IPS-18a (cell line): Measurements from ENCODE around the gene TMEM88.

Experiments
- H3K27ac ChIP-seq: one replicate; pipeline ENCODE4 v1.5.1; 2013; ENCODE audit warnings: low read length
- H3K27me3 ChIP-seq: one replicate; pipeline ENCODE4 v1.6.1; 2013; ENCODE audit warnings: mild to moderate bottlenecking, low read length; ENCODE audit not compliant: control insufficient read depth, insufficient read depth
- H3K36me3 ChIP-seq: one replicate; pipeline ENCODE4 v1.6.1; 2013; ENCODE audit warnings: low read depth, low read length; ENCODE audit not compliant: control insufficient read depth
- H3K4me1 ChIP-seq: one replicate; pipeline ENCODE4 v1.6.1; 2013; ENCODE audit warnings: low read depth, low read length; ENCODE audit not compliant: control insufficient read depth
- H3K4me3 ChIP-seq: one replicate; pipeline ENCODE4 v1.5.1; 2013; ENCODE audit warnings: low read length
- H3K9ac ChIP-seq: one replicate; pipeline ENCODE4 v1.6.1; 2013; ENCODE audit warnings: mild to moderate bottlenecking, low read length, moderate library complexity
- H3K9me3 ChIP-seq: one replicate; pipeline ENCODE4 v1.6.1; 2013; ENCODE audit warnings: low read depth, low read length; ENCODE audit not compliant: control insufficient read depth

Gene TMEM88

GRCh38 chr17:7834542-7834956 lies 20.3 kb upstream of the TMEM88 start:
- H3K27ac ChIP-seq, result no peak overlapping the region
- H3K4me1 ChIP-seq, result peaks cover 22% of the 10 kb centered on the region
- H3K9ac ChIP-seq, result peak overlapping the region; percentile 47
- H3K36me3 ChIP-seq, result no peaks in the 10 kb centered on the region
- peak overlapping the region; percentile 58 for H3K4me3 ChIP-seq
- peaks cover 44% of the 10 kb centered on the region for H3K27me3 ChIP-seq
- H3K9me3 ChIP-seq, result no peaks in the 10 kb centered on the region

- Histone ChIP-seq H3K27ac (peak overlapping the region; percentile 19), H3K9ac (peak overlapping the region; percentile 69), H3K36me3 (no peaks in the 10 kb centered on the region), H3K9me3 (no peaks in the 10 kb centered on the region), H3K27me3 (peaks cover 50% of the 10 kb centered on the region), H3K4me1 (peaks cover 22% of the 10 kb centered on the region), H3K4me3 (peak overlapping the region; percentile 83)
These were observed 19.7 kb upstream of the TMEM88 start for GRCh38 chr17:7834957-7835813.

- Histone ChIP-seq H3K27ac (peak overlapping the region; percentile 59), H3K9me3 (no peaks in the 10 kb centered on the region), H3K36me3 (no peaks in the 10 kb centered on the region), H3K4me1 (peaks cover 22% of the 10 kb centered on the region), H3K4me3 (peak overlapping the region; percentile 83), H3K27me3 (peaks cover 51% of the 10 kb centered on the region), H3K9ac (peak overlapping the region; percentile 69)
These were observed 18.9 kb upstream of the TMEM88 start for GRCh38 chr17:7835814-7836595.

- Histone ChIP-seq H3K4me1 (peaks cover 27% of the 10 kb centered on the region), H3K27ac (peak overlapping the region; percentile 59), H3K9me3 (no peaks in the 10 kb centered on the region), H3K27me3 (peaks cover 48% of the 10 kb centered on the region), H3K36me3 (no peaks in the 10 kb centered on the region), H3K4me3 (peak overlapping the region; percentile 83), H3K9ac (peak overlapping the region; percentile 69)
These were observed 18.1 kb upstream of the TMEM88 start for GRCh38 chr17:7836596-7837407.

- Histone ChIP-seq H3K4me1 (peaks cover 27% of the 10 kb centered on the region), H3K9me3 (no peaks in the 10 kb centered on the region), H3K27ac (no peak overlapping the region), H3K9ac (no peak overlapping the region), H3K27me3 (peaks cover 45% of the 10 kb centered on the region), H3K36me3 (no peaks in the 10 kb centered on the region), H3K4me3 (peak overlapping the region; percentile 50)
These were observed 17.3 kb upstream of the TMEM88 start for GRCh38 chr17:7837408-7838088.

GRCh38 chr17:7838090-7839075 lies 16.5 kb upstream of the TMEM88 start:
- Histone ChIP-seq H3K27ac (no peak overlapping the region), H3K27me3 (peaks cover 44% of the 10 kb centered on the region), H3K9me3 (no peaks in the 10 kb centered on the region), H3K4me1 (peaks cover 24% of the 10 kb centered on the region), H3K4me3 (peak overlapping the region; percentile 50), H3K36me3 (no peaks in the 10 kb centered on the region), H3K9ac (no peak overlapping the region)

GRCh38 chr17:7839190-7839875 lies 15.5 kb upstream of the TMEM88 start:
- Histone ChIP-seq H3K9me3 (no peaks in the 10 kb centered on the region), H3K27ac (no peak overlapping the region), H3K4me1 (peaks cover 21% of the 10 kb centered on the region), H3K4me3 (no peak overlapping the region), H3K27me3 (peaks cover 46% of the 10 kb centered on the region), H3K36me3 (no peaks in the 10 kb centered on the region), H3K9ac (no peak overlapping the region)

GRCh38 chr17:7839876-7840261 lies 15.0 kb upstream of the TMEM88 start:
- no peak overlapping the region for H3K9ac ChIP-seq
- no peak overlapping the region for H3K4me3 ChIP-seq

GRCh38 chr17:7840441-7840840 lies 14.4 kb upstream of the TMEM88 start:
- no peak overlapping the region for H3K9ac ChIP-seq
- H3K4me3 ChIP-seq, result no peak overlapping the region
- peaks cover 49% of the 10 kb centered on the region for H3K27me3 ChIP-seq
- H3K27ac ChIP-seq, result no peak overlapping the region
- H3K4me1 ChIP-seq, result peaks cover 21% of the 10 kb centered on the region
- H3K36me3 ChIP-seq, result no peaks in the 10 kb centered on the region
- H3K9me3 ChIP-seq, result no peaks in the 10 kb centered on the region

More at GRCh38 chr17:7839876-7840261, 15.0 kb upstream of the TMEM88 start:
- H3K4me1 ChIP-seq, result peaks cover 21% of the 10 kb centered on the region
- no peaks in the 10 kb centered on the region for H3K36me3 ChIP-seq
- no peaks in the 10 kb centered on the region for H3K9me3 ChIP-seq
- no peak overlapping the region for H3K27ac ChIP-seq
- peaks cover 46% of the 10 kb centered on the region for H3K27me3 ChIP-seq
